Activated CD4-positive, alpha-beta memory T cell treated with anti-CD3 and anti-CD28 coated beads for 36 hours (primary cell): ENCODE measurements around the gene CMTR1. TPM values are rescaled to one million over a fixed set of nuclear protein-coding genes. Genes with fewer than 3 reads are reported as not detected.

Experiments used
- CTCF ChIA-PET: fragments of 350-600 bp; sonication (Branson Sonifier 250); formaldehyde crosslinking; loops from one replicate; lab custom pipeline; 2021; ENCODE audit warnings: antibody characterized with exemption, inconsistent platforms; lab: Charles Lee
- POLR2A ChIA-PET: fragments of 350-600 bp; sonication (Branson Sonifier 250); formaldehyde crosslinking; loops from one replicate; lab custom pipeline; 2021; ENCODE audit warnings: antibody characterized with exemption; lab: Charles Lee
- DNase-seq: peaks from one replicate; pipeline ENCODE4 v3.0.0-alpha.2; 2020
- H3K27ac Mint-ChIP-seq: one replicate; pipeline ENCODE4 v1.8.0; 2021; ENCODE audit warnings: mixed read lengths
- H3K27me3 Mint-ChIP-seq: one replicate; pipeline ENCODE4 v1.8.0; 2021; ENCODE audit warnings: mixed read lengths
- H3K36me3 Mint-ChIP-seq: one replicate; pipeline ENCODE4 v1.8.0; 2021; ENCODE audit warnings: mixed read lengths
- H3K4me1 Mint-ChIP-seq: one replicate; pipeline ENCODE4 v1.8.0; 2021; ENCODE audit warnings: low read depth, mixed read lengths
- H3K4me3 Mint-ChIP-seq: one replicate; pipeline ENCODE4 v1.8.0; 2021; ENCODE audit warnings: mild to moderate bottlenecking, mixed read lengths
- H3K9me3 Mint-ChIP-seq: one replicate; pipeline ENCODE4 v1.8.0; 2021; ENCODE audit warnings: mixed read lengths
- intact Hi-C: fragments of 100-400 bp; cut with micrococcal nuclease; formaldehyde crosslinking; loops from one replicate; pipeline ENCODE4 v1.15.1; 2023
- total RNA-seq, 2 experiments: library from RNA; stranded (reverse); gene quantifications; one replicate each; pipeline ENCODE4 v1.2.3, GENCODE V29; 2021

CMTR1 gene
- total RNA-seq, 2 experiments from 2014 or later = 69.2 to 70.1 TPM

DNA sequence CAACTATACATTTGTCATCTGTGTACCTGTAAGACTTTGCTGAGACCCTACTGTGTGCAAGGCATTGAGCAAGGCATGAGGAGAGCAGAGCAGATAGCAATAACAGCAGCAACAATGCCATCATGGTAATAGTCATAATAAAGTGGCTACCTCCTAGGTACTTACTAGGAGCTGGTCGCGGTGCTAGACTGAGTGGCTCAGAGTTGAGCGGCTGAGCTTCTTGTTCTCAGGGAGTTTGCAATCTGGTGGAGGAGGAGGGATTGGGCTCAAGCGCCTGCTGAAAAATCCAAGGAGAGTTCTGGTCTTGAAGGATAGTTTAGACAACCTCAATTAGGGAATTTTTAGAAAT, 91.9 kb downstream of the CMTR1 start:
- no peaks in the 10 kb centered on the region for H3K27me3 Mint-ChIP-seq
- no peaks in the 10 kb centered on the region for H3K9me3 Mint-ChIP-seq
- H3K36me3 Mint-ChIP-seq = no peaks in the 10 kb centered on the region
- POLR2A ChIA-PET = interaction anchor here (0.5 to 1.2 kb wide), 3 partner anchors 16 to 32 kb away, joined by 3 to 4 read pairs (median 3); no protein-coding TSS in a partner anchor
- peaks cover 49% of the 10 kb centered on the region for H3K4me1 Mint-ChIP-seq
- intact Hi-C loops = no loop called here
- CTCF ChIA-PET = interaction anchor here (1.3 kb wide), 1 partner anchor 22 kb away, joined by 3 read pairs; no protein-coding TSS in a partner anchor
- DNase-seq = no peak
- H3K4me3 Mint-ChIP-seq = no peak overlapping the region
- no peak overlapping the region for H3K27ac Mint-ChIP-seq

DNA sequence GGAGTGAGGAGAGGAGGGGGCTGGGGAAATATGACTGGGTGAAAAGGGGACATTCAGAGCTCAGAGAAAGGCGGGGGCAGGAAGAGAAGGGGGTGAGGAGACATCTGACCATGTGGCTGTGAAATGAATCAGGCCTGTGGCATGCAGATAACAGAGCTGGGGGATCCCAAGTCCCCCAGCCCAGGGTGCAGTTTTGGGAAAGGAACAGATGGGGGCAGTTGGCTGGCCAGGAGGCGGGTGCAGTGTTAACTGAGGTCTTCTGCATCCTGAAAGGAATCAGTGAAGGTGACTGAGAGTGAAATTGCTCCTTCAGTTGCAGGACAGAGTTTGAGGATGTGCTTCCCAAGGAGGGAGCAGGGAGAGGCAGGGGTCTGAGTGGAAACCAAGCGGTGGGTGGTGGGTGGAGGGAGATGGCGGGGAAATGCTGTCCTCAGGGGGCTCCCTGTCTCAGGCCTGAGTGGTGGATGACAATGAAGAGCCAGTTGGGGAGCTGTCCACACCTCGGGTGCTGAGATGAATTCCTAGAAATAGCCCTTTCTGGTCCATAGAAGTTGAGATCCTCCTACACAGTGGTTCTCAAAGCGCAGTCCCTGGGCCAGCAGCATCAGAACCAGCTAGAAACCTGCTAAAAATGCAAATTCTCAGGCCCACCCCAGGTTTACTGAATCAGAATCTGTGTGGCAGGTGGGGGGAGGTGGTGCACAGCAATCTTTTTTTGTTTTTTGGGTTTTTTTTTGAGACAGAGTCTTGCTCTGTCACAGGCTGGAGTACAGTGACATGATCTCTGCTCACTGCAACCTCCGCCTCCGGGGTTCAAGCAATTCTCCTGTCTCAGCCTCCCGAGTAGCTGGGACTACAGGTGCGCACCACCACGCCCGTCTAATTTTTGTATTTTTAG, 92.7 kb downstream of the CMTR1 start:
- intact Hi-C loops = no loop called here
- ChIA-PET CTCF (interaction anchor here (1.2 to 1.3 kb wide), 2 partner anchors 11 to 23 kb away, joined by 3 read pairs; no protein-coding TSS in a partner anchor), POLR2A (interaction anchor here (1.2 kb wide), 1 partner anchor 17 kb away, joined by 3 read pairs; no protein-coding TSS in a partner anchor)
- Mint-ChIP-seq H3K27ac (no peak overlapping the region), H3K9me3 (no peaks in the 10 kb centered on the region), H3K36me3 (no peaks in the 10 kb centered on the region), H3K4me3 (no peak overlapping the region), H3K27me3 (no peaks in the 10 kb centered on the region), H3K4me1 (peaks cover 47% of the 10 kb centered on the region)
- peak; percentile 35 for DNase-seq

DNA sequence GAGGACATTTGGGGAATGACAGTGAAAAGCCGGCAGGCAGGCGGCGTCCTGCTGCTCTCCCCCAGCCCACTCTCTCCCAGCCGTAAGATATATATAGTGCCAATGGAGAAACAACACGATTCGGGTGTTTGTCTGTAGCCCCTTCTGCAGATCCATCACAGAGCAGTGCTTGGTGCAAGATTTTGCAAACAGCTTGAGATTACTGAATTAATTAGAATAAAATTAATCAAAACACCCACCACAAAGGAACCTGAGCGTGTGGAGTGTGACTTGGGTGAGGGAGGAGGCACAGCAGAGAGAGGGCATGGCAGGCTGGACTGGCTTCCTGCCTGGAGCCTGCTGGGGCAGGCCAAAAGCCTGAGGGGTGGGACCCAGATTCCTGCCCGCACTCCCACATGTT, 95.5 kb downstream of the CMTR1 start:
- no peaks in the 10 kb centered on the region for H3K9me3 Mint-ChIP-seq
- CTCF ChIA-PET = interaction anchor here (2.8 to 2.9 kb wide), 2 partner anchors 9 to 37 kb away, joined by 13 read pairs; no protein-coding TSS in a partner anchor
- H3K4me3 Mint-ChIP-seq = no peak overlapping the region
- no peaks in the 10 kb centered on the region for H3K36me3 Mint-ChIP-seq
- peaks cover 26% of the 10 kb centered on the region for H3K4me1 Mint-ChIP-seq
- H3K27me3 Mint-ChIP-seq = no peaks in the 10 kb centered on the region
- DNase-seq = no peak
- POLR2A ChIA-PET = no interaction called here
- intact Hi-C loops = no loop called here
- no peak overlapping the region for H3K27ac Mint-ChIP-seq

DNA sequence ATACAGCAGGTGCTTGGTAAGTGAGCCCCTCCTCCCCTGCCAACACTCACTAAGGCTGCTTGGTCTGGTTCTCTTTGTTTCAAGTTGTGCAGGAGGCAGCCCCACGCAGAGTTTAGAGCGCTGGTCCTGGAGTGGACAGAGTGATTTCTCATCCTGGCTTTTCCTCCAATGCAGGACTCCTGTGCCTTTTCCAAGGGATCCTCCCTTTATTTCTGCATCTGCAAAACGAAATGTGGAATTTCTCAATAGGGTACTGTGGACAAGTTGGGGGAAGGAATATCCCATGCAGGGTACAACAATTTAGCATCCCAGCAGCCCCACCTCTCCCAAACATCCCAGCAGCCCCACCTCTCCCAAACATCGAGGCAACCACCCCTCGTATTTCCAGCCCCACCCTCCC, 97.3 kb downstream of the CMTR1 start:
- Mint-ChIP-seq H3K4me1 (peaks cover 14% of the 10 kb centered on the region), H3K27ac (no peak overlapping the region), H3K36me3 (no peaks in the 10 kb centered on the region), H3K9me3 (no peaks in the 10 kb centered on the region), H3K27me3 (no peaks in the 10 kb centered on the region), H3K4me3 (no peak overlapping the region)
- intact Hi-C loops = no loop called here
- POLR2A ChIA-PET = no interaction called here
- DNase-seq = no peak
- CTCF ChIA-PET = interaction anchor here (1.5 to 2.9 kb wide), 2 partner anchors 35 to 45 kb away, joined by 3 to 13 read pairs; no protein-coding TSS in a partner anchor

- H3K9me3 Mint-ChIP-seq = no peaks in the 10 kb centered on the region
- CTCF ChIA-PET = interaction anchor here (0.9 to 1.5 kb wide), 2 partner anchors 14 to 46 kb away, joined by 3 to 4 read pairs; no protein-coding TSS in a partner anchor
- H3K4me1 Mint-ChIP-seq = peaks cover 10% of the 10 kb centered on the region
- POLR2A ChIA-PET = no interaction called here
- no peak overlapping the region for H3K27ac Mint-ChIP-seq
- no peak overlapping the region for H3K4me3 Mint-ChIP-seq
- no peaks in the 10 kb centered on the region for H3K36me3 Mint-ChIP-seq
- H3K27me3 Mint-ChIP-seq = no peaks in the 10 kb centered on the region
- no peak for DNase-seq
- intact Hi-C loops = no loop called here
Measured at GRCh38 chr6:37531026-37531425, 98.0 kb downstream of the CMTR1 start.

Other genes with a start within 250 kb of the CMTR1 start
- 10 to 100 TPM; 14.4 to 15.7 TPM for gene TBC1D22B, start 175.4 kb upstream of the CMTR1 start, total RNA-seq
- gene TMEM217, start 175.1 kb upstream of the CMTR1 start, total RNA-seq = 1 to 10 TPM; 2.2 to 3.3 TPM
- 10 to 100 TPM; 24.3 to 25.6 TPM for gene RNF8, start 79.2 kb upstream of the CMTR1 start, total RNA-seq
- gene CCDC167, start 66.7 kb downstream of the CMTR1 start, total RNA-seq = 10 to 100 TPM; 60.4 to 65.2 TPM